Thyroid gland (tissue), 4 donors: Measurements from ENCODE around the gene GRB10. TPM values are rescaled to one million over a fixed set of nuclear protein-coding genes. Genes with fewer than 3 reads are reported as not detected.

ENCODE experiments used
- DNase-seq, 2 donors: peaks; one replicate each; pipeline ENCODE4 v3.0.0-alpha.2; 2019
- H3K27ac ChIP-seq, 3 donors: fragments of 200-600 bp; sonication (generic); 1 replicate in 2 of 3; 2 replicates in 1 of 3; pipeline ENCODE4 v1.5.1; 2016 to 2019; ENCODE audit warnings: mild to moderate bottlenecking in 1 of 3, moderate library complexity in 1 of 3
- H3K27me3 ChIP-seq: fragments of 200-600 bp; sonication (generic); one replicate; pipeline ENCODE4 v1.5.1; 2019
- H3K36me3 ChIP-seq, 2 donors: fragments of 200-600 bp; sonication (generic); one replicate each; pipeline ENCODE4 v1.5.1; 2016 to 2019
- H3K4me1 ChIP-seq, 2 donors: fragments of 200-600 bp; sonication (generic); one replicate each; pipeline ENCODE4 v1.5.1; 2017 to 2019
- H3K4me3 ChIP-seq, 3 donors: fragments of 200-600 bp; sonication (generic); replicated peaks in 1 of 3; 1 replicate in 2 of 3; 2 replicates in 1 of 3; pipeline ENCODE4 v1.5.1; 2016; ENCODE audit warnings: mild to moderate bottlenecking in 1 of 3
- H3K9me3 ChIP-seq: fragments of 200-600 bp; sonication (generic); one replicate; pipeline ENCODE4 v1.5.1; 2017
- CTCF ChIP-seq, 6 experiments: fragments of 200-600 bp in 3 of 6; fragments of 450-650 bp in 3 of 6; sonication (generic) in 3 of 6; IDR thresholded peaks; one replicate each; pipeline ENCODE4 v1.5.1; 2016 to 2019; ENCODE audit warnings: antibody characterized with exemption in 6 of 6, mild to moderate bottlenecking in 2 of 6, inconsistent platforms in 1 of 6, moderate library complexity in 1 of 6
- POLR2A ChIP-seq, 2 donors: fragments of 450-650 bp; IDR thresholded peaks; one replicate each; pipeline ENCODE4 v1.6.1; 2017; ENCODE audit warnings: antibody characterized with exemption in 2 of 2, mild to moderate bottlenecking in 2 of 2, moderate library complexity in 1 of 2
- WGBS, 2 donors: methylation state at CpG; one replicate each; pipeline ENCODE4 v1.1.5; 2017; 5-methylcytosine and 5-hydroxymethylcytosine counted together
- intact Hi-C: fragments of 100-400 bp; cut with DNase I; formaldehyde crosslinking; loops from one replicate; pipeline ENCODE4 v1.15.1; 2023
- total RNA-seq, 4 donors: library from RNA; depleted of rRNA; stranded (reverse); fragments of >200 nt; gene quantifications; one replicate each; pipeline ENCODE4 v1.2.3, GENCODE V29; 2016

GRB10 gene
- total RNA-seq, 4 donors from 2014 or later = 21.3 to 99.2 (median 39.6) TPM

- H3K4me3 ChIP-seq = no peak overlapping the region
- H3K9me3 ChIP-seq = no peaks in the 10 kb centered on the region
- H3K27me3 ChIP-seq = no peaks in the 10 kb centered on the region
- intact Hi-C loops = no loop called here
- H3K4me1 ChIP-seq = peaks cover 0 to 16% of the 10 kb centered on the region in 2 donors
- no peak overlapping the region for H3K27ac ChIP-seq
- no peak for DNase-seq
- H3K36me3 ChIP-seq = no peaks in the 10 kb centered on the region
- no peak for TF ChIP-seq POLR2A (IDR thresholded peaks at IDR 0.05)
- TF ChIP-seq CTCF (IDR thresholded peaks at IDR 0.05) = no peak
- 68 to 81% methylated on average over 2 of the region's 2 CpGs for WGBS, 2 donors
Measured at GRCh38 chr7:50718876-50719275, 63.8 kb downstream of the GRB10 start.

DNA sequence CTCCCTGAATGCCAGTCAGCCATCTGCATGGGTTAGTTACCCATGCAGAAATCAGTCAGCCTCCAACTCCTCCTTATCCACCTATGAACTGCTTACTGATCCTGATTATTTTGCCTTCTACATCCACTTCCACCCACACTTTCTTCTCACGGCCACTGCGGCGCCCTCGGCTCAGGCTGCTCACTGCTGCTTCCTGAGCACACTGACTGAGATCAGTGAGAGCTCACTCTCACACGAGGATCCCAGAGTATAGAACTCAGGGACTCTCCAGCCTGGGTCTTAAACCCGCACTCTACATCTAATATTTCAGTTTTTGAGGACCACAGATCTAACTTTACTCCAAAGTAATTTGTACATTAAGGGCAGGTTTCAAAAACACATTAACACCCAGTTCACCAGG lies 64.4 kb downstream of the GRB10 start:
- H3K27ac ChIP-seq = no peak overlapping the region
- H3K4me1 ChIP-seq = peaks cover 0 to 16% of the 10 kb centered on the region in 2 donors
- H3K9me3 ChIP-seq = no peaks in the 10 kb centered on the region
- intact Hi-C loops = no loop called here
- no peaks in the 10 kb centered on the region for H3K27me3 ChIP-seq
- TF ChIP-seq POLR2A (IDR thresholded peaks at IDR 0.05) (no peak), CTCF (IDR thresholded peaks at IDR 0.05) (no peak)
- no peak overlapping the region for H3K4me3 ChIP-seq
- 62 to 65% methylated on average over 6 of the region's 6 CpGs for WGBS, 2 donors
- no peak for DNase-seq
- no peaks in the 10 kb centered on the region for H3K36me3 ChIP-seq

GRCh38 chr7:50717181-50717580 lies 65.5 kb downstream of the GRB10 start:
- Histone ChIP-seq H3K27ac (no peak overlapping the region), H3K36me3 (no peaks in the 10 kb centered on the region), H3K4me3 (no peak overlapping the region), H3K4me1 (peaks cover 3 to 21% of the 10 kb centered on the region in 2 donors), H3K27me3 (no peaks in the 10 kb centered on the region), H3K9me3 (no peaks in the 10 kb centered on the region)
- intact Hi-C loops = no loop called here
- TF ChIP-seq CTCF (IDR thresholded peaks at IDR 0.05) (no peak), POLR2A (IDR thresholded peaks at IDR 0.05) (no peak)
- DNase-seq = no peak
- 92 to 93% methylated on average over 4 of the region's 4 CpGs for whole genome bisulfite sequencing, 2 donors

GRCh38 chr7:50714857-50715256 lies 67.8 kb downstream of the GRB10 start:
- H3K27ac ChIP-seq = no peak overlapping the region
- peaks cover 11 to 34% of the 10 kb centered on the region in 2 donors for H3K4me1 ChIP-seq
- intact Hi-C loops = no loop called here

More at GRCh38 chr7:50714857-50715256, 67.8 kb downstream of the GRB10 start:
- Histone ChIP-seq H3K4me3 (no peak overlapping the region), H3K36me3 (no peaks in the 10 kb centered on the region), H3K9me3 (no peaks in the 10 kb centered on the region), H3K27me3 (no peaks in the 10 kb centered on the region)
- TF ChIP-seq POLR2A (IDR thresholded peaks at IDR 0.05) (no peak), CTCF (IDR thresholded peaks at IDR 0.05) (no peak)
- 92 to 93% methylated on average over 4 of the region's 4 CpGs for WGBS, 2 donors
- no peak for DNase-seq
